BE2C (cell line): ENCODE data around the gene TMEM273.

ENCODE experiments used
- DNase-seq: peaks from one replicate; pipeline ENCODE4 v3.0.0-alpha.2; 2020
- H3K27me3 ChIP-seq: fragments of 250-450 bp; sonication (Bioruptor Pico); 2 replicates; pipeline ENCODE4 v1.5.1; 2020; ENCODE audit warnings: mild to moderate bottlenecking
- H3K36me3 ChIP-seq: fragments of 250-450 bp; sonication (Bioruptor Pico); 2 replicates; pipeline ENCODE4 v1.5.1; 2020; ENCODE audit warnings: mild to moderate bottlenecking
- H3K4me1 ChIP-seq: fragments of 250-450 bp; sonication (Bioruptor Pico); 2 replicates; pipeline ENCODE4 v1.5.1; 2020
- H3K4me3 ChIP-seq: 2 replicates; pipeline ENCODE4 v1.5.1; 2011; ENCODE audit warnings: low read depth, low read length
- H3K9me3 ChIP-seq: fragments of 250-450 bp; sonication (Bioruptor Pico); 2 replicates; pipeline ENCODE4 v1.5.1; 2020
- CTCF ChIP-seq: IDR thresholded peaks from 2 replicates; pipeline ENCODE4 v1.5.1; 2012; ENCODE audit warnings: mild to moderate bottlenecking, low read depth, low read length

The TMEM273 gene

DNA sequence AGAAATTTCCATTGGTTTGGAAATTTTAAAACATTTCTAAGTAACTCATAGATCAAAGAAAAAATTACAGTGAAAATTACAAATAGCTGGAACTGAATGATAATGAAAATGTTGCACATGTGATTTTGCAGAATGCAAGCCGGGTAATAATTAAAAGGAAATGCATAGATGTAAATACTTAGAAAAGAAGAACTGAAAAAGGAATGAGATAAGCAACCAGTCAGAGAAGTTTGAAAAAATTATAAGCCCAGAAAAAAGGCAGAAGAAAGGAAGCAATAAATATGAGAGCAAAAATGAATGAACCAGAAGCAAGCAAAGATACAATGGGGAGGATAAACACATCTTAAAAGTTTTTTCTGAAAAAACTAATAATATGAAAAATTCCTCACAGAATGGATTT lies 3.2 kb upstream of the TMEM273 start:
- Histone ChIP-seq H3K4me3 (no peak overlapping the region), H3K36me3 (no peaks in the 10 kb centered on the region), H3K27me3 (no peaks in the 10 kb centered on the region), H3K9me3 (no peaks in the 10 kb centered on the region), H3K4me1 (0 out of 2 replicates have a peak, but pooled peaks cover 3% of the 10 kb centered on the region)
- no peak for TF ChIP-seq CTCF
- no peak for DNase-seq

DNA sequence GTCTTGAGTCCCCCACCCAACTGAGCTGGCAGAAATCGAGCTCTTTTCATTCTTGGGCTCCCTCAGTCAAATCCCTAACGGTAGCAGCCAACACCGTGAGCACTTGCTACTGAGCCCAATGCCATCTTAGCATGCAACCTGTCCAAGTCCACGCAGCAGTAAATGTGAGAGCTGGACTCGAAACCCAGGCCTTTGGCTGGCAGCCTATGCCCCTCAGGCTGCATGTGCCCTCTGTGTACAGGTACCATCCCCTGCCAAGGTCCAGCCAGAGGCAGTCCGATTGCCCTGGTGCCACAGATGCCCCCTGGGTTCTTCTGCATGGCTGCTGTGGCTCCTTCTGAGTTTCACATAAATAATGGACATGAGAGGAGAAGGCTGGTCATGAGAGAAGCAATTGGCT lies 1.2 kb upstream of the TMEM273 start:
- H3K4me1 ChIP-seq, result 0 out of 2 replicates have a peak, but pooled peaks cover 3% of the 10 kb centered on the region
- no peak for DNase-seq
- no peaks in the 10 kb centered on the region for H3K36me3 ChIP-seq
- H3K9me3 ChIP-seq, result no peaks in the 10 kb centered on the region
- H3K27me3 ChIP-seq, result no peaks in the 10 kb centered on the region
- TF ChIP-seq CTCF, result no peak
- H3K4me3 ChIP-seq, result no peak overlapping the region

- Histone ChIP-seq H3K4me3 (peak overlapping the region; percentile 56), H3K4me1 (0 out of 2 replicates have a peak, but pooled peaks cover 3% of the 10 kb centered on the region), H3K9me3 (no peaks in the 10 kb centered on the region), H3K36me3 (no peaks in the 10 kb centered on the region), H3K27me3 (no peaks in the 10 kb centered on the region)
- no peak for DNase-seq
- TF ChIP-seq CTCF, result no peak
These were observed 1.1 kb downstream of the TMEM273 start for GRCh38 chr10:49187044-49187484.

DNA sequence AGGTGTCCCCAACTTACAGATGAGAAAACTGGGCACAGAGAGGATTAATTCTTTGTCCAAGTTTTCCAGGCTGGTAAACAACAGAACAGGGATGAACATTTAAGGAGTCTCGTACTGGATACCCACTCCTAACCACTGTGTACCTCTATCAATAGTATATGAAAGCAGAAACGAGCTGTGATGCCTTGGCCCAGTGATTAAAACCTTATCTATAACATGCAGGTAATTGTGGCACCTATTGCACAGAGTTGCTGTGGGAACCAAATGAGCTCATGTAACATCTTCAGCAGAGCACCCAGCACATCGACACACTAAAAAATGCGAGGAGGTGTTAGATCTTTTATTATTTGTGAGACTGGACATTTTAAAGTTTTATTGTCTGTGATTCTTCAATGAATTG lies 1.6 kb downstream of the TMEM273 start:
- 0 out of 2 replicates have a peak, but pooled peaks cover 3% of the 10 kb centered on the region for H3K4me1 ChIP-seq
- H3K36me3 ChIP-seq, result no peaks in the 10 kb centered on the region
- H3K27me3 ChIP-seq, result no peaks in the 10 kb centered on the region
- no peak overlapping the region for H3K4me3 ChIP-seq
- TF ChIP-seq CTCF, result no peak
- DNase-seq, result no peak
- H3K9me3 ChIP-seq, result no peaks in the 10 kb centered on the region

- DNase-seq, result no peak
- H3K4me3 ChIP-seq, result no peak overlapping the region
- H3K27me3 ChIP-seq, result no peaks in the 10 kb centered on the region
- H3K9me3 ChIP-seq, result no peaks in the 10 kb centered on the region
- no peaks in the 10 kb centered on the region for H3K36me3 ChIP-seq
- TF ChIP-seq CTCF, result no peak
- H3K4me1 ChIP-seq, result 0 out of 2 replicates have a peak, but pooled peaks cover 3% of the 10 kb centered on the region
These were observed 3.0 kb downstream of the TMEM273 start for GRCh38 chr10:49185213-49185612.

DNA sequence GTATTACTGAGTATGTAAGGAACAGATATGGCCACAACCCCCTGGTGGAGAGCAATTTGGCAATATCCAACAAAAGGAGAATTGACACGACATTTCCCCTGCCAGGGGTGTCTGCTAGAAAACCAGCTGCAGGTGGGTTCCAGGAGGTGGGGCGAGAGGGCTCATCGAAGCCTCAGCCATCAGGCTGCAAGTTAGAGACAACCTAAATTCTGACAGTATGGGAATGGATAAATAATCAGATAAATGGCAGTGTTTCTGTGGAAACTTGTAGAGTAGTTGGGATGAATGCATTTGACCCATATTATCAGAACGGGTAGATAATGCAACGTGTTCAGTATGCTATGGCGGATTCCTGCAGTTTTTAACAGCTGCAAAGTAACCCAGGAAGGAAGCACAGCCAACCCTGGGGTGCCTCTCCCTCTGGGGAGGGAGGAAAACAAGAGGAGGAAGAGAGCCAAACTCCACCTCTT lies 3.5 kb downstream of the TMEM273 start:
- H3K4me1 ChIP-seq, result 0 out of 2 replicates have a peak, but pooled peaks cover 3% of the 10 kb centered on the region
- no peaks in the 10 kb centered on the region for H3K36me3 ChIP-seq
- TF ChIP-seq CTCF, result no peak
- no peak overlapping the region for H3K4me3 ChIP-seq
- no peak for DNase-seq
- H3K27me3 ChIP-seq, result no peaks in the 10 kb centered on the region
- no peaks in the 10 kb centered on the region for H3K9me3 ChIP-seq
